HepG2 (cell line): ENCODE measurements around the gene CENPL. TPM values are rescaled to one million over a fixed set of nuclear protein-coding genes. Genes with fewer than 3 reads are reported as not detected.

Experiments
- E2F1 ChIP-seq: sonication (generic); formaldehyde crosslinking; IDR thresholded peaks from 2 replicates; pipeline ENCODE4 v1.5.0; 2020; ENCODE audit warnings: missing genetic modification reagents
- GLI4 ChIP-seq: sonication (generic); formaldehyde crosslinking; IDR thresholded peaks from 2 replicates; pipeline ENCODE4 v1.5.1; 2020; ENCODE audit warnings: missing genetic modification reagents, mild to moderate bottlenecking, moderate library complexity, borderline replicate concordance
- HBP1 ChIP-seq: IDR thresholded peaks from 2 replicates; pipeline ENCODE4 v1.6.1; 2016; ENCODE audit warnings: low read depth, control low read depth
- MAX ChIP-seq: IDR thresholded peaks from 2 replicates; pipeline ENCODE4 v1.6.1; 2012; ENCODE audit warnings: inconsistent platforms
- PAX8 ChIP-seq: sonication (generic); formaldehyde crosslinking; IDR thresholded peaks from 2 replicates; pipeline ENCODE4 v1.8.0; 2022; ENCODE audit warnings: mild to moderate bottlenecking, missing genetic modification reagents, borderline replicate concordance
- SMYD3 ChIP-seq: sonication (generic); formaldehyde crosslinking; IDR thresholded peaks from 2 replicates; pipeline ENCODE4 v1.8.1; 2023; ENCODE audit warnings: mild to moderate bottlenecking, missing genetic modification reagents
- SP140L ChIP-seq: sonication (generic); formaldehyde crosslinking; IDR thresholded peaks from 2 replicates; pipeline ENCODE4 v1.4.0; 2020; ENCODE audit warnings: missing genetic modification reagents, borderline replicate concordance
- TAF1 ChIP-seq: sonication (generic); formaldehyde crosslinking; IDR thresholded peaks from 2 replicates; pipeline ENCODE4 v1.4.0; 2020; ENCODE audit warnings: missing genetic modification reagents
- YY1 ChIP-seq: IDR thresholded peaks from 2 replicates; pipeline ENCODE4 v1.6.1; 2011; ENCODE audit warnings: low read length, low read depth, moderate library complexity, mild to moderate bottlenecking; ENCODE audit not compliant: insufficient read depth, insufficient replicate concordance
- ZBTB14 ChIP-seq: sonication (generic); formaldehyde crosslinking; IDR thresholded peaks from 2 replicates; pipeline ENCODE4 v1.4.0; 2020; ENCODE audit warnings: missing genetic modification reagents
- ZNF747 ChIP-seq: sonication (generic); formaldehyde crosslinking; IDR thresholded peaks from 2 replicates; pipeline ENCODE4 v1.8.1; 2023; ENCODE audit warnings: missing genetic modification reagents, mild to moderate bottlenecking, borderline replicate concordance
- polyA plus RNA-seq, 8 experiments: library from polyadenylated mRNA; depleted of rRNA in 3 of 8; stranded (reverse) in 7 of 8; unstranded in 1 of 8; fragments of >200 nt; fragmentation: Illumina TruSeq in 4 of 8; extraction: Trizol in 4 of 8; gene quantifications; 2 replicates each; pipeline versions ENCODE4 v1.2.1 to v1.2.3, GENCODE V29; 2011 to 2016; ENCODE audit warnings: low read depth in 4 of 8, missing spikeins in 1 of 8, mixed read lengths in 1 of 8; ENCODE audit not compliant: insufficient read depth in 1 of 8
- total RNA-seq, 5 experiments: library from RNA; depleted of rRNA; stranded (reverse); fragments of >200 nt; fragmentation: Illumina TruSeq; extraction: Trizol; gene quantifications; 2 replicates each; pipeline ENCODE4 v1.2.3, GENCODE V29; 2016; ENCODE audit warnings: low read depth in 1 of 5
- TF ChIP-seq, protein P1 (sequence below): sonication (generic); formaldehyde crosslinking; IDR thresholded peaks from 2 replicates; pipeline ENCODE4 v1.4.0; 2020; ENCODE audit warnings: missing genetic modification reagents
- TF ChIP-seq, protein P2 (sequence below): IDR thresholded peaks from 2 replicates; pipeline ENCODE4 v1.6.1; 2016; ENCODE audit warnings: low read depth, borderline replicate concordance

The CENPL gene
- total and polyA plus RNA-seq, 2 of the 13 experiments (the other 11 are each of a cell fraction or from before 2014, with no cell fraction given), result 4.4 to 14.2 TPM

- peak; percentile 14; the same call in 1 of the 2 replicates for TF ChIP-seq ZBTB14
- TF ChIP-seq SP140L (CRISPR knock-in tag), result peak; percentile 79; the same call in 1 of the 2 replicates
- peak; percentile 80 for TF ChIP-seq YY1
- TF ChIP-seq TAF1 (CRISPR knock-in tag), result peak; percentile 94
- peak; percentile 79 for TF ChIP-seq MAX
- TF ChIP-seq, protein P1, sequence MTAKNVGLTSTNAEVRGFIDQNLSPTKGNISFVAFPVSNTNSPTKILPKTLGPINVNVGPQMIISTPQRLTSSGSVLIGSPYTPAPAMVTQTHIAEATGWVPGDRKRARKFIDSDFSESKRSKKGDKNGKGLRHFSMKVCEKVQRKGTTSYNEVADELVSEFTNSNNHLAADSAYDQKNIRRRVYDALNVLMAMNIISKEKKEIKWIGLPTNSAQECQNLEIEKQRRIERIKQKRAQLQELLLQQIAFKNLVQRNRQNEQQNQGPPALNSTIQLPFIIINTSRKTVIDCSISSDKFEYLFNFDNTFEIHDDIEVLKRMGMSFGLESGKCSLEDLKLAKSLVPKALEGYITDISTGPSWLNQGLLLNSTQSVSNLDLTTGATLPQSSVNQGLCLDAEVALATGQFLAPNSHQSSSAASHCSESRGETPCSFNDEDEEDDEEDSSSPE (CRISPR knock-in tag), result 0 out of 2 replicates have a peak, but pooled peaks have one; percentile 44
- TF ChIP-seq, protein P2, sequence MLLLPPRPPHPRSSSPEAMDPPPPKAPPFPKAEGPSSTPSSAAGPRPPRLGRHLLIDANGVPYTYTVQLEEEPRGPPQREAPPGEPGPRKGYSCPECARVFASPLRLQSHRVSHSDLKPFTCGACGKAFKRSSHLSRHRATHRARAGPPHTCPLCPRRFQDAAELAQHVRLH (CRISPR knock-in tag), result peak; percentile 68; the same call in 1 of the 2 replicates
- peak; percentile 71; the same call in 1 of the 2 replicates for TF ChIP-seq SMYD3 (CRISPR knock-in tag)
- no peak for TF ChIP-seq GLI4 (CRISPR knock-in tag)
- no peak for TF ChIP-seq HBP1 (CRISPR knock-in tag)
- peak; percentile 59; the same call in 1 of the 2 replicates for TF ChIP-seq E2F1
- TF ChIP-seq ZNF747 (CRISPR knock-in tag), result 0 out of 2 replicates have a peak, but pooled peaks have one; percentile 37
- TF ChIP-seq PAX8 (CRISPR knock-in tag), result no peak
Observed at GRCh38 chr1:173867753-173868265, 43.1 kb upstream of the CENPL start, which contains the start of gene GAS5 (continued).
